ENCODE measurements around the gene ELFN1. TPM values are rescaled to one million over a fixed set of nuclear protein-coding genes. Genes with fewer than 3 reads are reported as not detected.

The ELFN1 gene
- total and polyA plus RNA-seq, 2 donors (not counting 3 experiments of a cell fraction or from before 2014, with no cell fraction given), result 0.37 to 1.0 TPM

GRCh38 chr7:1727812-1728570, 57.9 kb downstream of the ELFN1 start:
- Histone ChIP-seq H3K9me3 (replicated peaks; ENCODE audit: control insufficient read depth, insufficient read depth, low read length) (no peaks in the 10 kb centered on the region), H4K20me1 (replicated peaks; ENCODE audit: control insufficient read depth, extremely low read depth, insufficient read depth, low read length) (no peaks in the 10 kb centered on the region), H3K27ac (ENCODE audit: insufficient read depth, low read depth, low read length) (no peak overlapping the region), H3K4me3 (replicated peaks in 1 of 3; ENCODE audit: insufficient read depth in 1 of 3, low read depth in 1 of 3, low read length in 3 of 3) (no peak overlapping the region), H3K79me2 (ENCODE audit: control insufficient read depth, insufficient read depth, low read length) (no peaks in the 10 kb centered on the region), H2AFZ (ENCODE audit: low read depth, low read length) (no peak overlapping the region), H3K9ac (replicated peaks; ENCODE audit: extremely low read depth, insufficient read depth, low read length) (no peak overlapping the region), H3K4me2 (ENCODE audit: insufficient read depth, low read length) (no peak overlapping the region), H3K9me1 (replicated peaks; ENCODE audit: control insufficient read depth, extremely low read depth, insufficient read depth, low read length) (no peaks in the 10 kb centered on the region), H3K4me1 (ENCODE audit: control insufficient read depth, extremely low read depth, insufficient read depth, low read length) (no peaks in the 10 kb centered on the region), H3K27me3 (ENCODE audit: control insufficient read depth in 2 of 2, insufficient read depth in 2 of 2, low read length in 2 of 2) (no peaks in the 10 kb centered on the region), H3K36me3 (ENCODE audit: control insufficient read depth in 2 of 2, extremely low read depth in 1 of 2, insufficient read depth in 2 of 2, low read length in 2 of 2) (no peaks in the 10 kb centered on the region)
- no peak for TF ChIP-seq POLR2AphosphoS5 (IDR thresholded peaks at IDR 0.05; ENCODE audit: insufficient read depth, low read depth, low read length)
- TF ChIP-seq JUN (IDR thresholded peaks at IDR 0.05; ENCODE audit: borderline replicate concordance, insufficient read depth, insufficient read length, low read depth), result no peak
- no peak for TF ChIP-seq MYC (IDR thresholded peaks at IDR 0.05; ENCODE audit: low read depth, low read length)
- TF ChIP-seq FOS (IDR thresholded peaks at IDR 0.05; ENCODE audit: borderline replicate concordance, insufficient read depth, low read length), result no peak
- TF ChIP-seq, protein P1, sequence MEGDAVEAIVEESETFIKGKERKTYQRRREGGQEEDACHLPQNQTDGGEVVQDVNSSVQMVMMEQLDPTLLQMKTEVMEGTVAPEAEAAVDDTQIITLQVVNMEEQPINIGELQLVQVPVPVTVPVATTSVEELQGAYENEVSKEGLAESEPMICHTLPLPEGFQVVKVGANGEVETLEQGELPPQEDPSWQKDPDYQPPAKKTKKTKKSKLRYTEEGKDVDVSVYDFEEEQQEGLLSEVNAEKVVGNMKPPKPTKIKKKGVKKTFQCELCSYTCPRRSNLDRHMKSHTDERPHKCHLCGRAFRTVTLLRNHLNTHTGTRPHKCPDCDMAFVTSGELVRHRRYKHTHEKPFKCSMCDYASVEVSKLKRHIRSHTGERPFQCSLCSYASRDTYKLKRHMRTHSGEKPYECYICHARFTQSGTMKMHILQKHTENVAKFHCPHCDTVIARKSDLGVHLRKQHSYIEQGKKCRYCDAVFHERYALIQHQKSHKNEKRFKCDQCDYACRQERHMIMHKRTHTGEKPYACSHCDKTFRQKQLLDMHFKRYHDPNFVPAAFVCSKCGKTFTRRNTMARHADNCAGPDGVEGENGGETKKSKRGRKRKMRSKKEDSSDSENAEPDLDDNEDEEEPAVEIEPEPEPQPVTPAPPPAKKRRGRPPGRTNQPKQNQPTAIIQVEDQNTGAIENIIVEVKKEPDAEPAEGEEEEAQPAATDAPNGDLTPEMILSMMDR (IDR thresholded peaks at IDR 0.05; ENCODE audit: extremely low read depth in 1 of 2, insufficient read depth in 1 of 2, low read depth in 1 of 2, low read length in 2 of 2), result no peak
- TF ChIP-seq, protein P2, sequence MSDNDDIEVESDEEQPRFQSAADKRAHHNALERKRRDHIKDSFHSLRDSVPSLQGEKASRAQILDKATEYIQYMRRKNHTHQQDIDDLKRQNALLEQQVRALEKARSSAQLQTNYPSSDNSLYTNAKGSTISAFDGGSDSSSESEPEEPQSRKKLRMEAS (IDR thresholded peaks at IDR 0.05; ENCODE audit: insufficient read depth, insufficient read length), result no peak
- no peak for TF ChIP-seq EZH2 (IDR thresholded peaks at IDR 0.05; ENCODE audit: borderline replicate concordance, low read depth, low read length, severe bottlenecking)
- TF ChIP-seq GATA2 (IDR thresholded peaks at IDR 0.05; ENCODE audit: insufficient read depth, insufficient read length, low read depth, low read length), result no peak
- TF ChIP-seq POLR2A (IDR thresholded peaks at IDR 0.05; ENCODE audit: low read depth, low read length), result no peak
- BruUV-seq (replicated peaks), result no TSS peak
- no peak for FAIRE-seq
- no peak for DNase-seq (ENCODE audit: low read depth, low spot score)
- intact Hi-C loops (cut with micrococcal nuclease), result no loop called here
- CTCF ChIA-PET, result interaction anchor here (0.6 to 1.4 kb wide), 3 partner anchors 10 to 64 kb away, joined by 3 read pairs; no protein-coding TSS in a partner anchor
- POLR2A ChIA-PET, result no interaction called here
- dilution Hi-C loops (cut with MboI; ENCODE audit: extremely low pct_ligation_motif_present, low sequenced_read_pairs), result no loop called here

Measured in endothelial cell of umbilical vein (primary cell).